GM19455 (cell line): ENCODE data around the gene OXTR.
A peak's percentile ranks its signal among the peaks of the same experiment; 100 is the strongest.

ENCODE experiments used
- ATAC-seq: cut with Tn5 transposase; IDR thresholded peaks from one replicate; pipeline ENCODE4 v1.9.1; 2021; ENCODE audit not compliant: unreplicated experiment

Gene OXTR

GRCh38 chr3:8769088-8769822 lies at the start of gene OXTR:
Gene OXTR (minus strand): TSS chr3:8769613. CDS start chr3:8768187, 1,426 bp downstream.
- peak; percentile 71 for ATAC-seq

GRCh38 chr3:8817486-8817885 lies 48.1 kb upstream of the OXTR start:
- ATAC-seq = no peak

GRCh38 chr3:8816106-8816505 lies 46.7 kb upstream of the OXTR start:
- ATAC-seq = no peak

GRCh38 chr3:8813411-8813810 lies 44.0 kb upstream of the OXTR start:
- no peak for ATAC-seq

DNA sequence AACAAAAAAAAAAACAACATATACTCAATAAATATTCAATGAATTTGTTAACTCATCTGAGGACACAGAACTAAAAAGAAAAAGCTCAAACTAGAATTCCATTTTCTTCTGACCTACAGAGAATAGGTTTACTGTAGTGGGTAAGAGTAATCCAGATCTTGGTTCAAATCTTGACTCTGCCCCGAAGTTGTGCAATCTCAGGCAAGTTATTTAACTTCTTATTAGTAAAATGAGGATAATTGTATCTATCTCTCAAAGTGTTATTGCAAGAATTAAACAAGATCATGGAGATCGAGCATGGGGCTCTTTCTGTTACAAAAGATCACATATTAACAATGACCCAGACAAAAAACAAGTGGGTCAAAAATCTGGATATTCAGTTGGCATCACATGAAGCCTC lies 41.1 kb upstream of the OXTR start:
- ATAC-seq = no peak

DNA sequence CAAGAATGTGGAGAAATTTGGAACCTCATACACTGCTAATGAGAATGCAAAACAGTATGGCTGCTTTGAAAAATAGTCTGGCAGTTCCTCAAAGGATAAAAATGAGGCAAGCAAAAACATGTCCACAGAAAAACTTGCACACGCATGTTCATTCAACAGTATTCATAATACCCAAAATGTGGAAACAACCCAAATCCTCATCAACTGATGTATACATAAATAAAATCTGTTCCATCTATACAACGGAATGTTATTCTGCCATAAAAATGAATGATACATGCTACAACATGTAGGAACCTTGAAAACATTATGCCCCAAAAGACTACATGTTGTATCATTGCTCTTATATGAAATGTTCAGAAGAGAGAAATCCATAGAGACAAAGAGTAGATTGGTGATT lies 36.4 kb upstream of the OXTR start:
- ATAC-seq = no peak

DNA sequence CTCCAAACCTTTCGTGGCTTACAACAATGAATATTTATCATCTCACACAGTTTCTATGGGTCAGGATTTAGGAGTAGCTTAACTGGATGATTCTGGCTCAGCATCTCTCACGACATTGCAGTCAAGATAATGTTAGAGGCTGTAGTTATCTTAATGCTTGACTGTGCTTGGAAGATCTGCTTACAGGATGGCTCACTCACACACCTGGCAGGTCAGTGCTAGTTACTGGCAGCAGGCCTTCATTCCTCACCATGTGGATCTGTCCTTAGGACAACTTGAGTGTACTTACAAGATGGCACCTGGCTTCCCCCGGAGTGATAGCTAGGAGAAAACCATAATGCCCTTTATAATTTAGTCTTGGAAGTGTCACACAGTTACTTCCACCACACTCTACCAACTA lies 32.8 kb upstream of the OXTR start:
- ATAC-seq = no peak

DNA sequence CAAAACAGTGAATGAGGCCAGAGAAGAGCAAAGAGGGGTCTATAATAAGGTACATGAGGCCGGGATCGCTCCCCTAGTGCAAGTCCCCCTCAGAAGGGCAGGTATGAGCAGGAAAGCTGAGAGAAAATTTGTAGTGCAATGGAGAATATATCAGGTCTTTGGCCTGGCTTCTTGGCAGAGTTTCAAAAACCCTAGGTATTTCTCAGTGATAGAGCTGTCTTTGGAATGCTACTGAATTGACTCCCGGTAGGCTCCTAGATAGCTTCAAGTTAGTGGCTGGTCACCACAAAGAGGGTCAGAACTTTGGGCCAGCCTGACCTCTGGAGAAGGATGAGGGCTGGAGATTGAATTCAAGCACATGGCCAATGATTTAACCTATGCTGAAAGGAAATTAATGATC lies 30.6 kb upstream of the OXTR start:
- ATAC-seq = no peak

GRCh38 chr3:8794247-8794646 lies 24.8 kb upstream of the OXTR start:
- no peak for ATAC-seq

GRCh38 chr3:8793242-8793641 lies 23.8 kb upstream of the OXTR start:
- ATAC-seq = no peak

- ATAC-seq = no peak
These were observed 21.1 kb upstream of the OXTR start for GRCh38 chr3:8790529-8790928.

DNA sequence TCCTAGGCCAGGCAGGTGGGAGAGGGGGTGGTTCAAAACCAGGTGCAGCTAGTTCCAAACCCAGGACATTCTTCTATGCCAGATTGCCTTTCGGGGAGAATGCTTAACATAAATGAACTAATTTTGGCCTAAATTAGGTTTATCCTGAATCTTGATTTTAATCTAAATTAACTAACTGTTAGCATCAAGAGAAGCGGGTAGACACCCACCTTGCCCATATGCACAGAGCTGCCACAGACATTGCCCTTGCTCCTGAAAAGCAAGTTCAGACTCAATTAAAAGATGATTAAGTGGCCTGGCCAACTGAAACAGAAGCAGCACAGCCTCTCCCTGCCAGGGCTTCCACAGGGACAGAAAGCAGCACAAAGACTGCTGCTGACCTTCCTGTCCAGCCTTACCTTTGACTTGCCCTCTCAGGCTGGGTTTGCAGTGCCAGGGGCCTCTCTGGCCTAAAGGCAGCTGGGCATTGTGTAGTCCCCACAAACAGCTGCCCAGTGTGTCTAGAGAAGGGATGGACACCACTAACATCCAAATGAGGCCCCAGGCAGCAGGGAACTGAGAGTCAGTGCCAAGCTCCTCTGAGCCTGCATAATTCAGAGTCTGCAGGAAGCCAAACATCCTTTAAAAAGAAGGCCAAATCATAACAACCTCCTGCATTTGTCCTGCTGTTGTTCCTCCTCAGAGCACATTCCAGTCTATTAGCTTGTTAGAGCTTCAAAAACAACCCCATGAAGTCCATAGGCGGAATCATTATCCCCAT lies 15.4 kb upstream of the OXTR start:
- no peak for ATAC-seq

DNA sequence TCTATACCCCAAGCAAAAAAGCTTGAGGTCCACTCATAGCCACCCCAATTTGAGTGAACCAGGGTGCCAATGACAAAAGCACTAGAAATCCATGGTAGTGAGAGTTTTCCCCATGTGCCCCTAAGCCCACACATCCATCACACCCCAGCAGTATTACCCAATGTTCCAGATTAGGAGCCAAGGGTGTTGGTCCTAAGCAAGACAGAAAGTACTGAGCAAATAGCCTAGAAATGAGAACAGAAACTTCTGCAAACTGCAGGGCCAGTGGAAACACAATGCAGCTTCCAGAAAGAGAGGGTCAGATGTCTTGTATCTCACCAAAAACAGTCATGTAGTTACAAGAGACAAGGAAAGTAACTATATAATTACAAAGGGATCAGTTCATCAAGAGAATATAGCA lies 10.9 kb upstream of the OXTR start:
- no peak for ATAC-seq

DNA sequence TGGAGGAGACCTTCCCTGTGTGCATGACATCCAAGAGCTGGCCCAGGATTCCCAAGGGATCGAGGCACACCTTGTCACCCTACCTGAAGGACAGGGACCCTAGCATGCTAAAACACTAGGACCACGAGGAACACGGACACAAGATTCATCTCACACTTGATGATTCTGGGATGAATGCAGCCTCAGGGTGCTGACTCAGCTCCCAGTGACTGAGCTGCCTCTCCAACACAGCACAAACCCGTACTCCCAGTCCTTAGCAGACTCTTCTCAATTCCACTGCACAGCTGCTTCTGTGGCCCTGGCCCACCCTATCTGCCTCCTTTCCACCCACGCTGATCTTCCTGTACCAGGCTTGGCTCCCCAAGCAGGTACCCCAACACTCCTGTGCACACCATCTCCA lies 9.1 kb upstream of the OXTR start:
- no peak for ATAC-seq

DNA sequence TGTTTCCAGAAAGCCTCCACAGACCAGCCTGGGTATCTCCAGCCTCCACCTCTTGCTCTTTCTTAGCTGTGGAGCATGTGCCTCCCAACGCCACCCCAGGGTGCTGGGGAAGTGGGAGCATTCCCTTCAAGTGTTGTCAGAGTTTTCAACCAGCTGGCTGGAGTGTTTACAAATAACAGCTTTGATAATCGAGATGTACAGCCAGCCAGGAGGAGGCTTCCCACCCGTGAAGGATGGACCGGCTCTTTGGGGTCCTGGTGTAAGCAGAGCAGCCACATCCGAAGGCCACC lies 8.5 kb upstream of the OXTR start:
- no peak for ATAC-seq

DNA sequence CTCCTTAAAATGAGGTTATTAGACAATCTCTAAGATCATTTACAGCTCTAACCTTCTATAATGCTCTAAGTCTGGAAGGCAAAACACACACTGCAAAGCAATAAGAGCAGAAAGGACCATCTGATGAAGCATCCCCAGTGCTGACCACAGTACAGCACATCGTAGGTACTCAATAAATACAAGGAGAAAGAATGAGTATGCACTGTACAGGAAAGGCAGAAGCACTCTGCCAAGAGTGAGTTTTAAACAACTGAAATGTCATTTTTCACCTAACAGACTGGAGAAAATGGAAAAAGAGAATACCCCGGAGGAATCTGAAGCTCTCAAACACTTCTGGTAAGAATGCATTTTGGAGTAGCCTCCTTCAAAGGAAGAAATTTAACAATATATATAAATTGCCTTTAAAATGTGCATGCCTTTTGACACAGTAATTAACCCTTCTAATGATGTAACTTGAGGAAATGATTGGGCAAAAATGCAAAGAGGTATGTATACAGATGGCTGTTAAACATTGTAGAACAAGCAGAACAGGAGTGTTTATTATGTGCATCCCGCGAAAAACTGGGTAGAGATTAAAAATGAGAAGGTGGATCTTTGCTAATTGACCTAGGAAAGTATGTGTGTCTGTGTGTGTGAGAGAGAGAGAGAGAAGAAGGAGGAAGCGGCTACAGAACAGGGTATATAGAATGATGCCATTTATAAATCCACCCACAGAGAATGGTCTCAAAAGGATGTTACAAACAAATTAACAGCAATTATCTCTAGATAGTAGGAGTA lies 8.0 kb upstream of the OXTR start:
- no peak for ATAC-seq

DNA sequence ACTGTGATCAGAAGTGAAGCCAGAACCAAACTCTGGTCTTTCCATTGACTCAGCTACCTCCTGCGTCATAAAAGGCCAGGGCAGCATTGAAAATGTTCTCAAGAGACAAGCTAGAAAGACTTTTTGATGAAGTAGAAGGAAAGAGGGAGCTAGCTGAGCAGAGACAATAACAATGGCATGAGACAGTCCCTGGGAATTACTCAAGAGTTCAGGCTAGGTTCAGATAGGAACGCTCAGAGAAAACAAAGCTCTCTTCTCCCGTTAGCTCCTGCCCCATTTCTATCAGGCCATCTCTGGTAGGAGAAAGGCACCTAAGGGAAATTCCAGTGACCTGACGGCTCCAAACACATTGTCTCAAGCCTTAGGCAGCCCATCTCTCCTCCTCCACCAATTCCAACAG lies 7.0 kb upstream of the OXTR start:
- ATAC-seq = no peak

- ATAC-seq = no peak
These were observed 6.2 kb upstream of the OXTR start for GRCh38 chr3:8775602-8776001.

DNA sequence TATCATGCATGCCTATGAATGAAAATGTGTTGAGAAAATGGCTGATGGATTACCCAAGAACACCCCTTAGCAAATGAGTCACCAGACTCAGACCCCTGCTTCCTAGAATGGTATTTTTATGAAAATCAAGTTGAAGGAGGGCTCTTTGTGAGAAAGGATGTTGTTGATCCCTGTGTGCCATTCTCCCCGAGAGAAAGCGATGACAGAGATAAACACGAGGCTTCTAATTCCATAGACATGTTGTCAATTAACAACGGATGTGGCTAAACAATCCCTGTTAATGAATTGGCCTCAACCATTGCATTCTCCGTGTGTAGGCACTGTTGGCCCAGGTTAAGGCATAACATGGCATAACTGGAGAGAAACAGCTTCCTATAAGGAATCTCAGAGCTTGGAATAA lies 5.8 kb upstream of the OXTR start:
- no peak for ATAC-seq

DNA sequence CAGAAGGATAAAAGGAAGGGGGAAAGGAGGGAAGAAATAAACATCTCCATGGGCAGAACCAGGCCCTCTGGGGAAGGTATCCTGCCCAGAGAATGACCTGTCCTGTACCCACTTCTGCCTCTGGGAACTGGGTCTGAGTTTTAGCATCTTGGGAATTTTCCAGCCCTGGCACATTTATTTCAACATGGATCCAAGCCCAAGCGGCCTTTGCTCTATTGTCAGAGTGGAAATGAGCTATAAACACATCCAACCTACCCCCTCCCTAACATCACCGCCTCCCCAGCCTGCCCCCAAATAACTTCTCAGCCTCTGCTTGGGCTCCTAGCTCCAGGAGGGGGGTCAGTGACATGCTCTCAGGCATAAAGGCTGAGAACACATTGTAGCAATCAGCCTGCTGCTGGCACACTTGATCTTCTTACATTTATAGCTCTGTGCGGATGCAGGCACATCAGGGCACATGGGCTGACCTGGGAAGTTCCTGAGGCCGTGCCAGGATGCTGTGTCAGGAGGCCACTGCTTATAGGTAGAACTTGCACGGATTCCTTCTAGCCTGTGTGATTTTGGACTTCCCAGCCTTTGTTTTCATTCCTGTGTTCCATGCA lies 4.6 kb upstream of the OXTR start:
- ATAC-seq = no peak

DNA sequence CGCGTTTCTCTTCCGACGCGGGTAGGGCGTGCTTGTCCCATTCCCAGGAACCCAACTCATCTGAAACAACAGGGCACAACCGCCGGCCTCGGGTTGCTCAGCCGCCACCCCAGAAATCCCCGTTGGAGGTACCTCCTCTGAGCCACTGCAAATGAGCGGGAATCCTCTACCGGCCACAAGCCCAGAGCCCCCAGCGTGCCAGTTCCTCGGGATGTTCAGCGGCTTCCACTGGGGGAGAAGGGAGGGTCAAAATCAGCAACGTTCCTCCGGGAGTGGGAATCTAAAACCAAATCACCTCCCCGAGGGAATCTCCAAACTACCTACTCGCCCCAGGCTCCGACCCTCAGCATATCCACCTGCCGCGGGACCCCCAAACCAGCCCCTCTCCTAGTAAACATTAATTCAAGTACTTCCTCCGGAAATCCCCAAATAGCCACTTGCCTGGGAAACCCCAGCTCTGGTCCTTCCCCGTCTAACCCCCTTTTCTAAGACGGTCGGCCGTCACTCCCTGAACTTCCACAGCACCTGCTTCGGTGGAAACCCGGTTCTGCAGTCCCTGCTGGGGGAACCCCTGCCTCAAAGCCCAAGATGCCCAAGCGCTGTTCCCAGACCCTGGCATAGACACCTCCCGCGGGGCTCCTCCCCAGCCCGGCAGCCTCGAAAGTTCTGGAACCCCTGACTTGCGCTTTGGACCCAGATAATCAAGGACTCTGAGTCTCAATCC lies 887 bp downstream of the OXTR start:
- peak; percentile 23 for ATAC-seq
